ENCODE measurements around the gene ACP6.
"Not testable (repeated sequence)": the region's sequence is repeated elsewhere in the genome, so short reads cannot be mapped to it uniquely, and the experiment has no call there.

The ACP6 gene

DNA sequence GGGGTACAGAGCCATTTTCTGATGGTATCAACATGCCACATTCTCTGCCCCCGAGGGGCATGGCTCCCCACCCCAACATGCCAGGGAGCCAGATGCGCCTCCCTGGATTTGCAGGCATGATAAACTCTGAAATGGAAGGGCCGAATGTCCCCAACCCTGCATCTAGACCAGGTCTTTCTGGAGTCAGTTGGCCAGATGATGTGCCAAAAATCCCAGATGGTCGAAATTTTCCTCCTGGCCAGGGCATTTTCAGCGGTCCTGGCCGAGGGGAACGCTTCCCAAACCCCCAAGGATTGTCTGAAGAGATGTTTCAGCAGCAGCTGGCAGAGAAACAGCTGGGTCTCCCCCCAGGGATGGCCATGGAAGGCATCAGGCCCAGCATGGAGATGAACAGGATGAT, 50.6 kb downstream of the ACP6 start:
- no peak for DNase-seq

DNA sequence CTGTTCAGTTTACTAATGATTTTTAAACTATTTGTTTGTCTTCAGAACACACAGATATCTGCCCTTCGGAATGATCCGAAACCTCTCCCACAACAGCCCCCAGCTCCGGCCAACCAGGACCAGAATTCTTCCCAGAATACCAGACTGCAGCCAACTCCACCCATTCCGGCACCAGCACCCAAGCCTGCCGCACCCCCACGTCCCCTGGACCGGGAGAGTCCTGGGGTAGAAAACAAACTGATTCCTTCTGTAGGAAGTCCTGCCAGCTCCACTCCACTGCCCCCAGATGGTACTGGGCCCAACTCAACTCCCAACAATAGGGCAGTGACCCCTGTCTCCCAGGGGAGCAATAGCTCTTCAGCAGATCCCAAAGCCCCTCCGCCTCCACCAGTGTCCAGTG, 51.6 kb downstream of the ACP6 start:
- no peak for DNase-seq

- peak in 4 of 5 experiments; percentile 10 to 95 (median 42) for DNase-seq
These were observed 52.2 kb downstream of the ACP6 start for GRCh38 chr1:147618077-147618569.

GRCh38 chr1:147614966-147615365, 55.4 kb downstream of the ACP6 start:
- DNase-seq, result not testable (repeated sequence)

DNA sequence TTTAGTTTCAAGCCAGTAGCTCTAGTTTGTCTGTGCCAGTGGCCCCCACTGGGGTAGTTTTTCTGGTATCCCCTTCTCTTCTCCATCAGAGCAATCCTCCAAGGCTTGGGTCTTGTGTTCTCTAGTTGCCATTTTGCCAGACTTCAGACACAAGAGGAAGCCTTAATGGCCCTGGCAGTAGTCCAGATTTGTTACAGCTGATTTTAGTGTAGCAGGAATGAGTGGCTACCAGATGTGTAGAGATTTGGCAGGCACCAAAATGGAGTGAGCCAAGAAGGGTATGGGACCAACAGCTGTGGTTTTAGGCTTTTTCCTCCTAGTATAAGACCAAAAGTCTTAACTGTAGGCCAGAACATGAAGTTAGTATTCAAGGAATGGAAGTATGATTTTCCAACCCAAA, 56.8 kb downstream of the ACP6 start:
- DNase-seq, result no peak

GRCh38 chr1:147612366-147612765, 58.0 kb downstream of the ACP6 start:
- DNase-seq, result no peak

- DNase-seq, result no peak
These were observed 58.7 kb downstream of the ACP6 start for GRCh38 chr1:147611586-147611985.

DNA sequence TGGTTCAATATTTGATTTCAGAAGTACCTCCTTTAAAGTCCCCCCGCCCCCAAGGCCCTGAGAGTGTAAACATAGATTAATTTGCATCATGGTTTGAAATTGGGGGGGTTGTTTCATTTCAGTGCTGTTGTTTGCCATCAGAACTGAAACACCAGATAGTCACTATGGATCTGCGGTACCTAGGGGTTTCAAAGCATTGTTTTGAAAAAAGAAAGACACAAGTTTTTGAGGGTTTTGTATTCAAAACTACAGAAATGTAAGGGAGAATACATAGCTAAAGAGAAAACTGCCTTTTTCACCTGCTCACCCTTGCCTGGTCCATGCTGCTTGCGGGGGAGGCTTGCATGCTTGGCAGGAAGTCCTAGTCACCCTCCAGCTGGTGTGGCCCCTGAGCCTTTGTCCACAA, 59.3 kb downstream of the ACP6 start:
- DNase-seq, result no peak

GRCh38 chr1:147609358-147609757, 61.0 kb downstream of the ACP6 start:
- no peak for DNase-seq

GRCh38 chr1:147608596-147608995, 61.7 kb downstream of the ACP6 start:
- DNase-seq, result no peak

DNA sequence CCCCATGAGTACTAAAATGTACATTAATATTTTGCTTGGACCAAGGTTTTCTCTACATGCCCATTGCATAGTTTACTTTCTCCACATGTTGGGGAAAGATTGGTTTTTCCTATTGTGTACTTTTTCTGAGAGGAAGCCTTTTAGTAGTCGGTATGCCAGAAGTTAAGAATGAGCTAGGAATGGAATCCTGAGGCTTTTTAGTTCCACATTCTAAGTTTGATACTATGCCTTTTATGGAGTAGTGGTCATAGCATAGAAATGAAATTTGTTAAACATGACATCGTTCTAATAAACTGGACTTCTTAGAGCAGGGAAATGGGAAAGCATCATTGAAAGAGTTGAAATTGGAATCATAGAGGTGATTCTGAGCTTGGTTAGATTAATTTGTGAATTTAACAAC, 64.7 kb downstream of the ACP6 start:
- no peak for DNase-seq

- no peak for DNase-seq
These were observed 66.3 kb downstream of the ACP6 start for GRCh38 chr1:147603986-147604385.

DNA sequence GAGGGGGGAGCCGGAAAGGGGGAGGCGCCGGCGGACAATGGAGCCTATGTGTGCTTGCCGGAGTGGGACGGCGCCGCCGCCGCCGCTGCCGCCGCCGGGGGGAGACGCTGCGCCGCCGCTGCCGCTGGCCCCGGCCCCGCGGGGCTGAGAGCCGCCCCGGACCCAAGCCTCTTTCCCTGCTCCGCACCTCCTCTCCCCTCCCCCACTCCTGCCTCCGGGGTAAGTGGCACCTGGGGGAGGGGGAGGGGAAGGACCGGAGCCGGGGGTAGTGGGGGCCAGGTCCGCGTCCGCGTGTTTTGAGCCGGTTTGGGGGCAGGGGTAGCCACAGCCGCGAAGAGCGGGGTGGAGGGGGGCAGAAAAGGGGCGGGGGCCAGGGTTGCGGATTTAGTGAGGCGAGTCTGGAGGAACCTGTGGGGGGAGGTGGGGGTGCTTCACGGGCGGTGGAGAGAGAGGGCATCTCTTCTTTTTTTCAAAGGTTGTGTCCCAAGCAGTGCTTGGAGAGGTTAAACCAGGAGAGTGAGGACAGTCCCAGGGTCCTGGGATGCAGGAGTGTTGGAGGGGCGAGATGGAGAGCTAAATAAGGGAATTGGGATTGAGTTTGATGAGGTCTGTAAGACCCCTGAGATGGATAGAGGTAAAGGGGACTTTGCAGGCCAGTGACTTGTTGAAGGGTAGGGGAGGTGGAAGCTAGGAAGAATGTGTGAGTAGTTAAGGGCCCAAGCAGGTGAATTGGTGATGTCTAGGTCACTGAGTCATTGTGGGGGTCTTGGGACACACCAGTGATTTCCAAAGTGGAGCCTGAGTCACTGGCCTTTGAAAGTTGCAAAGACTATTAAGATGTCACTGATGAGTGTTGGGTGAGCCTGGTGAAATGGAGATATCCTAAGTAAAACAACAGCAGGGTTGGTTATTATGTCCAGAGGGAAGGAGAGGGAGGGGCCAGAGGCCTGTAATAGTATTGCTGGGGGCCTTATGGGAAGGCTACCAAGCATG, 69.9 kb downstream of the ACP6 start:
- no peak for DNase-seq

DNA sequence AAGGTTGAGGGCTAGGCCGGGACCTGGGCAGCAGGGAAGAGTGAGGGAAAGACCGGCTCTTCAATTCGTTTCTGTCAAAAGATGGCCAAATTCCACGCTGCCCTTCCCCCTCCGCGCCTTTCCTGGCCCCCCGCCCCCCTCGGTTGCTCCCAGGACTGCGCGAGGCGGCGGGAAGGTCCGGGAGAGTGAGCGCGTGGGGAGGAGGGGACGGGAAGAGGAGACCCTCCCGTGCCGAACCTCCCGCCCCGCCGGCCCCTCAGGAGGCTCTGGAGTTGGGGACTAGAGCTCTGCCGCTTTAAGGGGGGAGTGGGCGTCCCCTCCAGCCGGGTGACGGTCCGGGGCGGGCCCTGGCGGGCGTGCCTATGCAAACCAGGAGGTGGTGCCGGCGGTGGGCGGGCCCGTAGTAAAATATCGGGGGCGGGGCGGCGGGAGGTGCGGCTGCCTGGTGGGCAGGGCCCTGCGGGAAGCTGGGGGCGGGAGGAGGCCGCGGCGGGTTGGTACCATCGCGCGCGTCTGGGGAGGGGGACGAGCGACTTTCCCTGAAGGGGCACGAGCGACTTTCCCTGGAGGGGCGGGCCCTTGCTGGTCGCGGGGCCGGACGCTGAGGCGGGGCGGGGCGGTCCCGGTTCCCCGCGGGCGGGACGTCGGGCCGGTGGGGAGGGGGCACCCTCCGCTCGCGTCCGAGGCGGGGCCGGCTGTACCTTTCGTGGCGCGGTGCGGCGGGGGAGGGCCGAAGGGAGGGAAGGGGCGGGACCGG, 70.8 kb downstream of the ACP6 start:
- DNase-seq, result peak; percentile 90 to 97 (median 96)

GRCh38 chr1:147598621-147599361, 71.5 kb downstream of the ACP6 start:
- peak in 2 of 5 experiments; percentile 20 to 46 for DNase-seq

- no peak for DNase-seq
These were observed 73.3 kb downstream of the ACP6 start for GRCh38 chr1:147597010-147597409.
